NCI-H2107 (cell line): ENCODE data around the gene SLC41A1.
A peak's percentile ranks its signal among the peaks of the same experiment; 100 is the strongest.

Experiments used
- DNase-seq: peaks from one replicate; lab custom pipeline; 2025; lab: John Stamatoyannopoulos, UW

SLC41A1 gene

GRCh38 chr1:205822397-205822796 is 9.4 kb upstream of the SLC41A1 start:
- no peak for DNase-seq

- no peak for DNase-seq
Measured at GRCh38 chr1:205817988-205818387, 5.0 kb upstream of the SLC41A1 start.

GRCh38 chr1:205817364-205817763 is 4.4 kb upstream of the SLC41A1 start:
- DNase-seq = no peak

GRCh38 chr1:205813755-205814058 is 709 bp upstream of the SLC41A1 start:
- DNase-seq = no peak

- no peak for DNase-seq
Measured at GRCh38 chr1:205812271-205812877, 624 bp downstream of the SLC41A1 start.

- no peak for DNase-seq
Measured at GRCh38 chr1:205811660-205812059, 1.3 kb downstream of the SLC41A1 start.

- no peak for DNase-seq
Measured at GRCh38 chr1:205810448-205811157, 2.4 kb downstream of the SLC41A1 start.

- DNase-seq = no peak
Measured at GRCh38 chr1:205809942-205810345, 3.1 kb downstream of the SLC41A1 start.

- no peak for DNase-seq
Measured at GRCh38 chr1:205809469-205809868, 3.5 kb downstream of the SLC41A1 start.

- no peak for DNase-seq
Measured at GRCh38 chr1:205805082-205805711, 7.8 kb downstream of the SLC41A1 start.

- DNase-seq = no peak
Measured at GRCh38 chr1:205804605-205805004, 8.4 kb downstream of the SLC41A1 start.

- no peak for DNase-seq
Measured at GRCh38 chr1:205803986-205804385, 9.0 kb downstream of the SLC41A1 start.

GRCh38 chr1:205802060-205802459 is 10.9 kb downstream of the SLC41A1 start:
- no peak for DNase-seq

GRCh38 chr1:205800981-205801703 is 11.9 kb downstream of the SLC41A1 start:
- no peak for DNase-seq

- DNase-seq = no peak
Measured at GRCh38 chr1:205800427-205800826, 12.6 kb downstream of the SLC41A1 start.

GRCh38 chr1:205798577-205798976 is 14.4 kb downstream of the SLC41A1 start:
- no peak for DNase-seq

GRCh38 chr1:205797168-205797567 is 15.8 kb downstream of the SLC41A1 start:
- DNase-seq = no peak

GRCh38 chr1:205794011-205794730 is 18.8 kb downstream of the SLC41A1 start:
- DNase-seq = no peak

- no peak for DNase-seq
Measured at GRCh38 chr1:205792961-205793673, 19.9 kb downstream of the SLC41A1 start.

- DNase-seq = no peak
Measured at GRCh38 chr1:205792481-205792881, 20.5 kb downstream of the SLC41A1 start.

- peak; percentile 71 for DNase-seq
Measured at GRCh38 chr1:205791568-205792180, 21.3 kb downstream of the SLC41A1 start.
